HepG2 (cell line): ENCODE results near the gene P3H3. TPM values are rescaled to one million over a fixed set of nuclear protein-coding genes. Genes with fewer than 3 reads are reported as not detected.

Experiments
- ATAC-seq: fragments of 200-7000 bp; cut with Tn5 transposase; 3 replicates; pipeline ENCODE4 v1.9.1; 2020; ENCODE audit warnings: mild to moderate bottlenecking, moderate library complexity
- BruUV-seq: library from RNA; stranded (reverse); fragments of 400-500 nt; replicated peaks from 2 replicates; lab custom pipeline; 2021; lab: Mats Ljungman, UMichigan
- CTCF ChIA-PET: fragments of 300-600 bp; formaldehyde crosslinking; extraction: SDS; loops from one replicate; lab custom pipeline; 2021; ENCODE audit warnings: low total read pairs, inconsistent platforms, low intra/inter-chr PET ratio; lab: Yijun Ruan, JAX
- POLR2A ChIA-PET: fragments of 350-600 bp; sonication (Branson Sonifier 250); formaldehyde crosslinking; loops from one replicate; lab custom pipeline; 2020; ENCODE audit warnings: antibody characterized with exemption, inconsistent platforms; lab: Yijun Ruan, JAX
- DNase-seq: peaks from one replicate; pipeline ENCODE4 v3.0.0-alpha.2; 2015; ENCODE audit warnings: low spot score
- FAIRE-seq: peaks from 3 replicates; lab custom pipeline; 2011; peaks lifted over from hg19 to GRCh38; lab: Jason Lieb, UNC
- H2AFZ ChIP-seq: one replicate; pipeline ENCODE4 v1.6.1; 2011; ENCODE audit warnings: low read length, inconsistent platforms
- H3K27ac ChIP-seq: fragments of 300-600 bp; 3 replicates; pipeline ENCODE4 v1.8.0; 2011; ENCODE audit warnings: mixed run types, mild to moderate bottlenecking, mixed read lengths, low read length, inconsistent platforms; ENCODE audit not compliant: insufficient read depth; ENCODE audit errors: extremely low read length
- H3K27me3 ChIP-seq, 2 experiments: fragments of 200-600 bp in 1 of 2; 2 replicates in 1 of 2; 3 replicates in 1 of 2; pipeline versions ENCODE4 v1.6.0 to v1.8.0; 2011; ENCODE audit warnings: low read length in 2 of 2, mild to moderate bottlenecking in 2 of 2, moderate library complexity in 2 of 2, inconsistent platforms in 1 of 2; ENCODE audit not compliant: insufficient read depth in 2 of 2, control insufficient read depth in 1 of 2
- H3K36me3 ChIP-seq, 2 experiments: fragments of 200-600 bp in 1 of 2; replicated peaks in 1 of 2; 2 replicates in 1 of 2; 3 replicates in 1 of 2; pipeline versions ENCODE4 v1.5.1 to v1.8.0; 2011; ENCODE audit warnings: low read length in 2 of 2, inconsistent platforms in 1 of 2; ENCODE audit not compliant: insufficient read depth in 2 of 2, control insufficient read depth in 1 of 2
- H3K4me1 ChIP-seq: 2 replicates; pipeline ENCODE4 v1.5.1; 2012; ENCODE audit warnings: low read length, inconsistent platforms; ENCODE audit not compliant: insufficient read depth
- H3K4me2 ChIP-seq: 2 replicates; pipeline ENCODE4 v1.6.0; 2011; ENCODE audit warnings: low read depth, low read length, inconsistent platforms
- H3K4me3 ChIP-seq, 3 experiments: fragments of 200-600 bp in 1 of 3; sonication (generic), shearing (Covaris generic) in 1 of 3; replicated peaks in 1 of 3; 2 replicates each; pipeline ENCODE4 v1.5.1; 2011 to 2016; ENCODE audit warnings: low read length in 3 of 3, inconsistent platforms in 2 of 3, low read depth in 2 of 3, mild to moderate bottlenecking in 2 of 3, control low read depth in 1 of 3, mixed read lengths in 1 of 3; ENCODE audit not compliant: insufficient read depth in 1 of 3
- H3K79me2 ChIP-seq: one replicate; pipeline ENCODE4 v1.6.1; 2011; ENCODE audit warnings: low read length, inconsistent platforms; ENCODE audit not compliant: insufficient read depth
- H3K9ac ChIP-seq: 2 replicates; pipeline ENCODE4 v1.6.0; 2011; ENCODE audit warnings: mild to moderate bottlenecking, low read depth, low read length, inconsistent platforms; ENCODE audit not compliant: insufficient read depth
- H3K9me3 ChIP-seq: 2 replicates; pipeline ENCODE4 v1.5.1; 2012; ENCODE audit warnings: mild to moderate bottlenecking, low read length
- H4K20me1 ChIP-seq: 2 replicates; pipeline ENCODE4 v1.6.0; 2011; ENCODE audit warnings: inconsistent platforms, mild to moderate bottlenecking, low read length, moderate library complexity; ENCODE audit not compliant: insufficient read depth
- ATF7 ChIP-seq, 2 experiments: fragments of 450-650 bp in 1 of 2; sonication (generic) in 1 of 2; formaldehyde crosslinking in 1 of 2; IDR thresholded peaks; 2 replicates each; pipeline versions ENCODE4 v1.4.0 to v1.6.1; 2016 to 2020; ENCODE audit warnings: antibody characterized with exemption in 1 of 2, mild to moderate bottlenecking in 1 of 2, missing genetic modification reagents in 1 of 2
- EHMT2 ChIP-seq: fragments of 200-600 bp; sonication (generic); IDR thresholded peaks from 2 replicates; pipeline ENCODE4 v1.7.0; 2017; ENCODE audit warnings: antibody characterized with exemption, low read depth, low read length, borderline replicate concordance
- MIER3 ChIP-seq: IDR thresholded peaks from 2 replicates; pipeline ENCODE4 v1.6.1; 2016; ENCODE audit warnings: missing compliant biosample characterization, borderline replicate concordance
- MLLT10 ChIP-seq: sonication (generic); formaldehyde crosslinking; IDR thresholded peaks from 2 replicates; pipeline ENCODE4 v1.4.0; 2020; ENCODE audit warnings: missing genetic modification reagents
- MTA3 ChIP-seq: sonication (generic); formaldehyde crosslinking; IDR thresholded peaks from 2 replicates; pipeline ENCODE4 v1.4.0; 2020; ENCODE audit warnings: missing genetic modification reagents
- NR2F2 ChIP-seq: IDR thresholded peaks from 2 replicates; pipeline ENCODE4 v1.6.1; 2012; ENCODE audit warnings: low read depth, inconsistent platforms, borderline replicate concordance
- ZKSCAN5 ChIP-seq: sonication (generic); formaldehyde crosslinking; IDR thresholded peaks from 2 replicates; pipeline ENCODE4 v1.5.1; 2020; ENCODE audit warnings: mild to moderate bottlenecking, missing genetic modification reagents
- ZNF124 ChIP-seq: sonication (generic); formaldehyde crosslinking; IDR thresholded peaks from 2 replicates; pipeline ENCODE4 v1.4.0; 2020; ENCODE audit warnings: missing genetic modification reagents
- ZNF160 ChIP-seq: sonication (generic); formaldehyde crosslinking; IDR thresholded peaks from 2 replicates; pipeline ENCODE4 v1.8.0; 2022; ENCODE audit warnings: mild to moderate bottlenecking, inconsistent platforms, missing genetic modification reagents
- ZNF329 ChIP-seq: sonication (generic); formaldehyde crosslinking; IDR thresholded peaks from 2 replicates; pipeline ENCODE4 v1.9.0; 2021; ENCODE audit warnings: low read depth, mild to moderate bottlenecking, missing genetic modification reagents
- ZNF557 ChIP-seq: sonication (generic); formaldehyde crosslinking; IDR thresholded peaks from 2 replicates; pipeline ENCODE4 v1.4.0; 2020; ENCODE audit warnings: missing genetic modification reagents
- ZNF569 ChIP-seq: sonication (generic); formaldehyde crosslinking; IDR thresholded peaks from 2 replicates; pipeline ENCODE4 v1.5.0; 2020; ENCODE audit warnings: mild to moderate bottlenecking, missing genetic modification reagents, moderate library complexity, borderline replicate concordance
- WGBS: methylation state at CpG from one replicate; pipeline ENCODE4 v1.1.6; 2017; ENCODE audit warnings: low lambda C conversion rate; 5-methylcytosine and 5-hydroxymethylcytosine counted together
- in situ Hi-C: cut with HindIII; loops from 2 replicates; pipeline ENCODE4 v1.10.0; 2017; ENCODE audit warnings: low pct_unique_long_range_greater_than_20kb; ENCODE audit not compliant: extremely low pct_ligation_motif_present
- intact Hi-C: fragments of 100-400 bp; cut with micrococcal nuclease; formaldehyde crosslinking; loops from one replicate; pipeline ENCODE4 v1.10.0; 2022; ENCODE audit not compliant: unreplicated experiment
- polyA plus RNA-seq, 8 experiments: library from polyadenylated mRNA; depleted of rRNA in 3 of 8; stranded (reverse) in 7 of 8; unstranded in 1 of 8; fragments of >200 nt; fragmentation: Illumina TruSeq in 4 of 8; extraction: Trizol in 4 of 8; gene quantifications; 2 replicates each; pipeline versions ENCODE4 v1.2.1 to v1.2.3, GENCODE V29; 2011 to 2016; ENCODE audit warnings: low read depth in 4 of 8, missing spikeins in 1 of 8, mixed read lengths in 1 of 8; ENCODE audit not compliant: insufficient read depth in 1 of 8
- total RNA-seq, 5 experiments: library from RNA; depleted of rRNA; stranded (reverse); fragments of >200 nt; fragmentation: Illumina TruSeq; extraction: Trizol; gene quantifications; 2 replicates each; pipeline ENCODE4 v1.2.3, GENCODE V29; 2016; ENCODE audit warnings: low read depth in 1 of 5
- TF ChIP-seq, protein P1 (sequence below): sonication (generic); formaldehyde crosslinking; IDR thresholded peaks from 2 replicates; pipeline ENCODE4 v1.4.0; 2020; ENCODE audit warnings: mild to moderate bottlenecking, missing genetic modification reagents, borderline replicate concordance
- TF ChIP-seq, protein P2 (sequence below): sonication (generic); formaldehyde crosslinking; IDR thresholded peaks from 2 replicates; pipeline ENCODE4 v1.4.0; 2020; ENCODE audit warnings: missing genetic modification reagents
- TF ChIP-seq, protein P3 (sequence below): sonication (generic); formaldehyde crosslinking; IDR thresholded peaks from 2 replicates; pipeline ENCODE4 v1.4.0; 2020; ENCODE audit warnings: missing genetic modification reagents
- TF ChIP-seq, protein P4 (sequence below): sonication (generic); formaldehyde crosslinking; IDR thresholded peaks from 2 replicates; pipeline ENCODE4 v1.4.0; 2020; ENCODE audit warnings: low read depth, missing genetic modification reagents

Gene P3H3
- total and polyA plus RNA-seq, 2 of the 13 experiments (the other 11 are each of a cell fraction or from before 2014, with no cell fraction given): 20.1 to 20.5 TPM

DNA sequence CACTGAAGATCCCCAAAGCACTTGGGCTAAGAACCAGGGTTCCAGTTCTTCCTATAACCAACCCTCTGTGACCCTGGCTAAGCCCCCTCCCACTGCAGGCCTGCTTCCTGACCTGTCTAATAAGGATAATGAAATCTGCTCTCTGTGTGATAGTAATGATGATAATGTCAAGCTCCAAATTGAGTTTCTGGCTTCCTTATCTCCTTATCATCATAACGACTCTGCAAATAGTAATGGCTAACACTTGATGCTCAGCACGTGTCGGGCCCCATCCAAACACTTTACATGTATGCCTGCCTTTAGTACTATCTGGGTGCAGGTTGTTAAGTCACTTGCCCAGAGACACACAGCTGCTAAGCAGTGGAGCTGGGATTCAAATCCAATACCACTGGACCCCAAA lies 11.6 kb upstream of the P3H3 start:
- WGBS: 10% methylated on average over 3 of the region's 3 CpGs
- Histone ChIP-seq H3K9ac (no peak overlapping the region), H4K20me1 (no peaks in the 10 kb centered on the region), H3K9me3 (no peaks in the 10 kb centered on the region), H3K79me2 (no peaks in the 10 kb centered on the region), H2AFZ (no peak overlapping the region), H3K36me3 (no peaks in the 10 kb centered on the region), H3K27me3 (peaks cover 5 to 34% of the 10 kb centered on the region in 2 experiments; a peak in 4 of 5 replicates), H3K27ac (no peak overlapping the region), H3K4me2 (no peak overlapping the region), H3K4me3 (no peak overlapping the region), H3K4me1 (peaks cover 38% of the 10 kb centered on the region)
- DNase-seq: no peak
- no peak for ATAC-seq
- POLR2A ChIA-PET: no interaction called here
- intact Hi-C loops (no loop called here), in situ Hi-C loops (no loop called here)
- CTCF ChIA-PET: no interaction called here
- no peak for FAIRE-seq
- no TSS peak for BruUV-seq
- TF ChIP-seq MIER3 (CRISPR knock-in tag): no peak
- TF ChIP-seq, protein P1, sequence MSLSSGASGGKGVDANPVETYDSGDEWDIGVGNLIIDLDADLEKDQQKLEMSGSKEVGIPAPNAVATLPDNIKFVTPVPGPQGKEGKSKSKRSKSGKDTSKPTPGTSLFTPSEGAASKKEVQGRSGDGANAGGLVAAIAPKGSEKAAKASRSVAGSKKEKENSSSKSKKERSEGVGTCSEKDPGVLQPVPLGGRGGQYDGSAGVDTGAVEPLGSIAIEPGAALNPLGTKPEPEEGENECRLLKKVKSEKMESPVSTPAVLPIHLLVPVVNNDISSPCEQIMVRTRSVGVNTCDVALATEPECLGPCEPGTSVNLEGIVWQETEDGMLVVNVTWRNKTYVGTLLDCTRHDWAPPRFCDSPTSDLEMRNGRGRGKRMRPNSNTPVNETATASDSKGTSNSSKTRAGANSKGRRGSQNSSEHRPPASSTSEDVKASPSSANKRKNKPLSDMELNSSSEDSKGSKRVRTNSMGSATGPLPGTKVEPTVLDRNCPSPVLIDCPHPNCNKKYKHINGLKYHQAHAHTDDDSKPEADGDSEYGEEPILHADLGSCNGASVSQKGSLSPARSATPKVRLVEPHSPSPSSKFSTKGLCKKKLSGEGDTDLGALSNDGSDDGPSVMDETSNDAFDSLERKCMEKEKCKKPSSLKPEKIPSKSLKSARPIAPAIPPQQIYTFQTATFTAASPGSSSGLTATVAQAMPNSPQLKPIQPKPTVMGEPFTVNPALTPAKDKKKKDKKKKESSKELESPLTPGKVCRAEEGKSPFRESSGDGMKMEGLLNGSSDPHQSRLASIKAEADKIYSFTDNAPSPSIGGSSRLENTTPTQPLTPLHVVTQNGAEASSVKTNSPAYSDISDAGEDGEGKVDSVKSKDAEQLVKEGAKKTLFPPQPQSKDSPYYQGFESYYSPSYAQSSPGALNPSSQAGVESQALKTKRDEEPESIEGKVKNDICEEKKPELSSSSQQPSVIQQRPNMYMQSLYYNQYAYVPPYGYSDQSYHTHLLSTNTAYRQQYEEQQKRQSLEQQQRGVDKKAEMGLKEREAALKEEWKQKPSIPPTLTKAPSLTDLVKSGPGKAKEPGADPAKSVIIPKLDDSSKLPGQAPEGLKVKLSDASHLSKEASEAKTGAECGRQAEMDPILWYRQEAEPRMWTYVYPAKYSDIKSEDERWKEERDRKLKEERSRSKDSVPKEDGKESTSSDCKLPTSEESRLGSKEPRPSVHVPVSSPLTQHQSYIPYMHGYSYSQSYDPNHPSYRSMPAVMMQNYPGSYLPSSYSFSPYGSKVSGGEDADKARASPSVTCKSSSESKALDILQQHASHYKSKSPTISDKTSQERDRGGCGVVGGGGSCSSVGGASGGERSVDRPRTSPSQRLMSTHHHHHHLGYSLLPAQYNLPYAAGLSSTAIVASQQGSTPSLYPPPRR: no peak
- TF ChIP-seq ZNF329 (CRISPR knock-in tag): no peak
- no peak for TF ChIP-seq MTA3 (CRISPR knock-in tag)
- no peak for TF ChIP-seq NR2F2
- TF ChIP-seq ZNF124 (CRISPR knock-in tag): no peak
- no peak for TF ChIP-seq ZKSCAN5
- no peak for TF ChIP-seq ZNF569
- TF ChIP-seq, protein P2, sequence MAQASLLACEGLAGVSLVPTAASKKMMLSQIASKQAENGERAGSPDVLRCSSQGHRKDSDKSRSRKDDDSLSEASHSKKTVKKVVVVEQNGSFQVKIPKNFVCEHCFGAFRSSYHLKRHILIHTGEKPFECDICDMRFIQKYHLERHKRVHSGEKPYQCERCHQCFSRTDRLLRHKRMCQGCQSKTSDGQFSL (CRISPR knock-in tag): no peak
- no peak for TF ChIP-seq ZNF160 (CRISPR knock-in tag)
- no peak for TF ChIP-seq ATF7 (IDR thresholded peaks at IDR 0.05)
- TF ChIP-seq ATF7 (CRISPR knock-in tag; IDR thresholded peaks at IDR 0.05): no peak
- TF ChIP-seq, protein P3, sequence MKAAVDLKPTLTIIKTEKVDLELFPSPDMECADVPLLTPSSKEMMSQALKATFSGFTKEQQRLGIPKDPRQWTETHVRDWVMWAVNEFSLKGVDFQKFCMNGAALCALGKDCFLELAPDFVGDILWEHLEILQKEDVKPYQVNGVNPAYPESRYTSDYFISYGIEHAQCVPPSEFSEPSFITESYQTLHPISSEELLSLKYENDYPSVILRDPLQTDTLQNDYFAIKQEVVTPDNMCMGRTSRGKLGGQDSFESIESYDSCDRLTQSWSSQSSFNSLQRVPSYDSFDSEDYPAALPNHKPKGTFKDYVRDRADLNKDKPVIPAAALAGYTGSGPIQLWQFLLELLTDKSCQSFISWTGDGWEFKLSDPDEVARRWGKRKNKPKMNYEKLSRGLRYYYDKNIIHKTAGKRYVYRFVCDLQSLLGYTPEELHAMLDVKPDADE: no peak
- TF ChIP-seq, protein P4, sequence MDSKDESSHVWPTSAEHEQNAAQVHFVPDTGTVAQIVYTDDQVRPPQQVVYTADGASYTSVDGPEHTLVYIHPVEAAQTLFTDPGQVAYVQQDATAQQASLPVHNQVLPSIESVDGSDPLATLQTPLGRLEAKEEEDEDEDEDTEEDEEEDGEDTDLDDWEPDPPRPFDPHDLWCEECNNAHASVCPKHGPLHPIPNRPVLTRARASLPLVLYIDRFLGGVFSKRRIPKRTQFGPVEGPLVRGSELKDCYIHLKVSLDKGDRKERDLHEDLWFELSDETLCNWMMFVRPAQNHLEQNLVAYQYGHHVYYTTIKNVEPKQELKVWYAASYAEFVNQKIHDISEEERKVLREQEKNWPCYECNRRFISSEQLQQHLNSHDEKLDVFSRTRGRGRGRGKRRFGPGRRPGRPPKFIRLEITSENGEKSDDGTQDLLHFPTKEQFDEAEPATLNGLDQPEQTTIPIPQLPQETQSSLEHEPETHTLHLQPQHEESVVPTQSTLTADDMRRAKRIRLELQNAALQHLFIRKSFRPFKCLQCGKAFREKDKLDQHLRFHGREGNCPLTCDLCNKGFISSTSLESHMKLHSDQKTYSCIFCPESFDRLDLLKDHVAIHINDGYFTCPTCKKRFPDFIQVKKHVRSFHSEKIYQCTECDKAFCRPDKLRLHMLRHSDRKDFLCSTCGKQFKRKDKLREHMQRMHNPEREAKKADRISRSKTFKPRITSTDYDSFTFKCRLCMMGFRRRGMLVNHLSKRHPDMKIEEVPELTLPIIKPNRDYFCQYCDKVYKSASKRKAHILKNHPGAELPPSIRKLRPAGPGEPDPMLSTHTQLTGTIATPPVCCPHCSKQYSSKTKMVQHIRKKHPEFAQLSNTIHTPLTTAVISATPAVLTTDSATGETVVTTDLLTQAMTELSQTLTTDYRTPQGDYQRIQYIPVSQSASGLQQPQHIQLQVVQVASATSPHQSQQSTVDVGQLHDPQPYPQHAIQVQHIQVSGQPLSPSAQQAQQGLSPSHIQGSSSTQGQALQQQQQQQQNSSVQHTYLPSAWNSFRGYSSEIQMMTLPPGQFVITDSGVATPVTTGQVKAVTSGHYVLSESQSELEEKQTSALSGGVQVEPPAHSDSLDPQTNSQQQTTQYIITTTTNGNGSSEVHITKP: no peak
- no peak for TF ChIP-seq ZNF557 (CRISPR knock-in tag)
- no peak for TF ChIP-seq EHMT2
- TF ChIP-seq MLLT10 (CRISPR knock-in tag): no peak
